HepG2 (cell line): ENCODE measurements around the gene KIF17. TPM values are rescaled to one million over a fixed set of nuclear protein-coding genes. Genes with fewer than 3 reads are reported as not detected.

Source experiments
- ATAC-seq: fragments of 200-7000 bp; cut with Tn5 transposase; 3 replicates; pipeline ENCODE4 v1.9.1; 2020; ENCODE audit warnings: mild to moderate bottlenecking, moderate library complexity
- BruUV-seq: library from RNA; stranded (reverse); fragments of 400-500 nt; replicated peaks from 2 replicates; lab custom pipeline; 2021; lab: Mats Ljungman, UMichigan
- CTCF ChIA-PET: fragments of 300-600 bp; formaldehyde crosslinking; extraction: SDS; loops from one replicate; lab custom pipeline; 2021; ENCODE audit warnings: low total read pairs, inconsistent platforms, low intra/inter-chr PET ratio; lab: Yijun Ruan, JAX
- POLR2A ChIA-PET: fragments of 350-600 bp; sonication (Branson Sonifier 250); formaldehyde crosslinking; loops from one replicate; lab custom pipeline; 2020; ENCODE audit warnings: antibody characterized with exemption, inconsistent platforms; lab: Yijun Ruan, JAX
- DNase-seq: peaks from one replicate; pipeline ENCODE4 v3.0.0-alpha.2; 2015; ENCODE audit warnings: low spot score
- FAIRE-seq: peaks from 3 replicates; lab custom pipeline; 2011; peaks lifted over from hg19 to GRCh38; lab: Jason Lieb, UNC
- H2AFZ ChIP-seq: one replicate; pipeline ENCODE4 v1.6.1; 2011; ENCODE audit warnings: low read length, inconsistent platforms
- H3K27ac ChIP-seq: fragments of 300-600 bp; 3 replicates; pipeline ENCODE4 v1.8.0; 2011; ENCODE audit warnings: mixed run types, mild to moderate bottlenecking, mixed read lengths, low read length, inconsistent platforms; ENCODE audit not compliant: insufficient read depth; ENCODE audit errors: extremely low read length
- H3K27me3 ChIP-seq, 2 experiments: fragments of 200-600 bp in 1 of 2; 2 replicates in 1 of 2; 3 replicates in 1 of 2; pipeline versions ENCODE4 v1.6.0 to v1.8.0; 2011; ENCODE audit warnings: low read length in 2 of 2, mild to moderate bottlenecking in 2 of 2, moderate library complexity in 2 of 2, inconsistent platforms in 1 of 2; ENCODE audit not compliant: insufficient read depth in 2 of 2, control insufficient read depth in 1 of 2
- H3K36me3 ChIP-seq, 2 experiments: fragments of 200-600 bp in 1 of 2; replicated peaks in 1 of 2; 2 replicates in 1 of 2; 3 replicates in 1 of 2; pipeline versions ENCODE4 v1.5.1 to v1.8.0; 2011; ENCODE audit warnings: low read length in 2 of 2, inconsistent platforms in 1 of 2; ENCODE audit not compliant: insufficient read depth in 2 of 2, control insufficient read depth in 1 of 2
- H3K4me1 ChIP-seq: 2 replicates; pipeline ENCODE4 v1.5.1; 2012; ENCODE audit warnings: low read length, inconsistent platforms; ENCODE audit not compliant: insufficient read depth
- H3K4me2 ChIP-seq: 2 replicates; pipeline ENCODE4 v1.6.0; 2011; ENCODE audit warnings: low read depth, low read length, inconsistent platforms
- H3K4me3 ChIP-seq, 3 experiments: fragments of 200-600 bp in 1 of 3; sonication (generic), shearing (Covaris generic) in 1 of 3; replicated peaks in 1 of 3; 2 replicates each; pipeline ENCODE4 v1.5.1; 2011 to 2016; ENCODE audit warnings: low read length in 3 of 3, inconsistent platforms in 2 of 3, low read depth in 2 of 3, mild to moderate bottlenecking in 2 of 3, control low read depth in 1 of 3, mixed read lengths in 1 of 3; ENCODE audit not compliant: insufficient read depth in 1 of 3
- H3K79me2 ChIP-seq: one replicate; pipeline ENCODE4 v1.6.1; 2011; ENCODE audit warnings: low read length, inconsistent platforms; ENCODE audit not compliant: insufficient read depth
- H3K9ac ChIP-seq: 2 replicates; pipeline ENCODE4 v1.6.0; 2011; ENCODE audit warnings: mild to moderate bottlenecking, low read depth, low read length, inconsistent platforms; ENCODE audit not compliant: insufficient read depth
- H3K9me3 ChIP-seq: 2 replicates; pipeline ENCODE4 v1.5.1; 2012; ENCODE audit warnings: mild to moderate bottlenecking, low read length
- H4K20me1 ChIP-seq: 2 replicates; pipeline ENCODE4 v1.6.0; 2011; ENCODE audit warnings: inconsistent platforms, mild to moderate bottlenecking, low read length, moderate library complexity; ENCODE audit not compliant: insufficient read depth
- CEBPG ChIP-seq: IDR thresholded peaks from 2 replicates; pipeline ENCODE4 v1.6.1; 2016
- FOXP1 ChIP-seq, 2 experiments: fragments of 450-650 bp in 1 of 2; IDR thresholded peaks; 2 replicates each; pipeline ENCODE4 v1.6.1; 2017 to 2018; ENCODE audit warnings: antibody characterized with exemption in 1 of 2
- HNF4A ChIP-seq: sonication (generic); formaldehyde crosslinking; IDR thresholded peaks from 2 replicates; pipeline ENCODE4 v1.4.0; 2020; ENCODE audit warnings: missing genetic modification reagents
- MAFK ChIP-seq, 2 experiments: IDR thresholded peaks in 1 of 2; conservative IDR thresholded peaks in 1 of 2; 2 replicates each; pipeline ENCODE4 v1.6.1; 2011; ENCODE audit warnings: improper control_type of control experiment in 2 of 2, low read length in 2 of 2
- MEF2D ChIP-seq: sonication (generic); formaldehyde crosslinking; IDR thresholded peaks from 2 replicates; pipeline ENCODE4 v1.5.1; 2020; ENCODE audit warnings: mild to moderate bottlenecking, missing genetic modification reagents
- POGZ ChIP-seq: sonication (generic); formaldehyde crosslinking; IDR thresholded peaks from 2 replicates; pipeline ENCODE4 v1.4.0; 2020; ENCODE audit warnings: mild to moderate bottlenecking, missing genetic modification reagents
- SALL1 ChIP-seq: sonication (generic); formaldehyde crosslinking; IDR thresholded peaks from 2 replicates; pipeline ENCODE4 v1.8.0; 2022; ENCODE audit warnings: mild to moderate bottlenecking, missing genetic modification reagents
- SALL2 ChIP-seq: sonication (generic); formaldehyde crosslinking; IDR thresholded peaks from 2 replicates; pipeline ENCODE4 v1.8.1; 2023; ENCODE audit warnings: mild to moderate bottlenecking, missing genetic modification reagents, inconsistent platforms
- SMAD1 ChIP-seq: sonication (generic); formaldehyde crosslinking; IDR thresholded peaks from 2 replicates; pipeline ENCODE4 v1.4.0; 2020; ENCODE audit warnings: missing genetic modification reagents, low read depth, mild to moderate bottlenecking, borderline replicate concordance
- ZNF616 ChIP-seq: sonication (generic); formaldehyde crosslinking; IDR thresholded peaks from 2 replicates; pipeline ENCODE4 v1.5.0; 2020; ENCODE audit warnings: low read depth, mild to moderate bottlenecking, missing genetic modification reagents
- WGBS: methylation state at CpG from one replicate; pipeline ENCODE4 v1.1.6; 2017; ENCODE audit warnings: low lambda C conversion rate; 5-methylcytosine and 5-hydroxymethylcytosine counted together
- in situ Hi-C: cut with HindIII; loops from 2 replicates; pipeline ENCODE4 v1.10.0; 2017; ENCODE audit warnings: low pct_unique_long_range_greater_than_20kb; ENCODE audit not compliant: extremely low pct_ligation_motif_present
- intact Hi-C: fragments of 100-400 bp; cut with micrococcal nuclease; formaldehyde crosslinking; loops from one replicate; pipeline ENCODE4 v1.10.0; 2022; ENCODE audit not compliant: unreplicated experiment
- polyA plus RNA-seq, 8 experiments: library from polyadenylated mRNA; depleted of rRNA in 3 of 8; stranded (reverse) in 7 of 8; unstranded in 1 of 8; fragments of >200 nt; fragmentation: Illumina TruSeq in 4 of 8; extraction: Trizol in 4 of 8; gene quantifications; 2 replicates each; pipeline versions ENCODE4 v1.2.1 to v1.2.3, GENCODE V29; 2011 to 2016; ENCODE audit warnings: low read depth in 4 of 8, missing spikeins in 1 of 8, mixed read lengths in 1 of 8; ENCODE audit not compliant: insufficient read depth in 1 of 8
- total RNA-seq, 5 experiments: library from RNA; depleted of rRNA; stranded (reverse); fragments of >200 nt; fragmentation: Illumina TruSeq; extraction: Trizol; gene quantifications; 2 replicates each; pipeline ENCODE4 v1.2.3, GENCODE V29; 2016; ENCODE audit warnings: low read depth in 1 of 5
- TF ChIP-seq, protein P1 (sequence below): sonication (generic); formaldehyde crosslinking; IDR thresholded peaks from 2 replicates; pipeline ENCODE4 v1.4.0; 2020; ENCODE audit warnings: missing genetic modification reagents
- TF ChIP-seq, protein P2 (sequence below): sonication (generic); formaldehyde crosslinking; IDR thresholded peaks from 2 replicates; pipeline ENCODE4 v1.5.0; 2020; ENCODE audit warnings: mild to moderate bottlenecking, missing genetic modification reagents
- TF ChIP-seq, protein P3 (sequence below): IDR thresholded peaks from 2 replicates; pipeline ENCODE4 v1.4.0; 2020; ENCODE audit warnings: mild to moderate bottlenecking, missing genetic modification reagents
- TF ChIP-seq, protein P4 (sequence below): sonication (generic); formaldehyde crosslinking; IDR thresholded peaks from 2 replicates; pipeline ENCODE4 v1.5.0; 2020; ENCODE audit warnings: missing genetic modification reagents

KIF17 gene
- total and polyA plus RNA-seq, 2 of the 13 experiments (the other 11 are each of a cell fraction or from before 2014, with no cell fraction given), result 0.24 to 0.44 TPM

DNA sequence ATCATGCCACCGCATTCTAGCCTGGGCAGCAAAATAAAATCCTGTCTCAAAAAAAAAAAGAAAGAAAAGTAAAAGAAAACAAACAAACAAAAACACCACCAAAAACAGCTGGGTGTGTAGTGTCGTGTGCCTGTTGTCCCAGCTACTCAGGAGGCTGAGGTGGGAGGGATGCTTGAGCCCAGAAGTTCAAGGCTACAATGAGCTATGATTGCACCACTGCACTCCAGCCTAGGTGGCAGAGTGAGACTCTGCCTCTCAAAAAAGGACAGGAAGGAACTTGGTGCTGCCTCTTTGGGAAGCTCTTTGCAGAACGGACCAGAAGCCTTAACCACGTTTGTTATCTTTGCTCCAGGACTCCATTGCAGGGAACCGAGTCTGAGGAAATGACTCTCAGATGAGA lies 11.0 kb downstream of the KIF17 start:
- in situ Hi-C loops, result no loop called here
- Histone ChIP-seq H3K36me3 (no peaks in the 10 kb centered on the region), H3K9ac (no peak overlapping the region), H3K79me2 (no peaks in the 10 kb centered on the region), H2AFZ (no peak overlapping the region), H3K27me3 (0 out of 5 replicates have a peak, but pooled peaks cover 0 to 3% of the 10 kb centered on the region in 2 experiments), H3K4me1 (peaks cover 24% of the 10 kb centered on the region), H3K9me3 (no peaks in the 10 kb centered on the region), H3K4me2 (no peak overlapping the region), H3K4me3 (no peak overlapping the region), H3K27ac (no peak overlapping the region), H4K20me1 (no peaks in the 10 kb centered on the region)
- ChIA-PET CTCF (no interaction called here), POLR2A (interaction anchor here (0.7 to 1.8 kb wide), 5 partner anchors 10 to 408 kb away, joined by 3 to 7 read pairs (median 3); partner anchors contain the start of genes DDOST and SH2D5)
- intact Hi-C loops, result no loop called here
- DNase-seq (no peak), FAIRE-seq (peak; percentile 36), ATAC-seq (peak; percentile 24; the same call in 2 of the 3 replicates)
- WGBS, result 10% methylated on average over 5 of the region's 5 CpGs
- BruUV-seq, result no TSS peak
- TF ChIP-seq, protein P1, sequence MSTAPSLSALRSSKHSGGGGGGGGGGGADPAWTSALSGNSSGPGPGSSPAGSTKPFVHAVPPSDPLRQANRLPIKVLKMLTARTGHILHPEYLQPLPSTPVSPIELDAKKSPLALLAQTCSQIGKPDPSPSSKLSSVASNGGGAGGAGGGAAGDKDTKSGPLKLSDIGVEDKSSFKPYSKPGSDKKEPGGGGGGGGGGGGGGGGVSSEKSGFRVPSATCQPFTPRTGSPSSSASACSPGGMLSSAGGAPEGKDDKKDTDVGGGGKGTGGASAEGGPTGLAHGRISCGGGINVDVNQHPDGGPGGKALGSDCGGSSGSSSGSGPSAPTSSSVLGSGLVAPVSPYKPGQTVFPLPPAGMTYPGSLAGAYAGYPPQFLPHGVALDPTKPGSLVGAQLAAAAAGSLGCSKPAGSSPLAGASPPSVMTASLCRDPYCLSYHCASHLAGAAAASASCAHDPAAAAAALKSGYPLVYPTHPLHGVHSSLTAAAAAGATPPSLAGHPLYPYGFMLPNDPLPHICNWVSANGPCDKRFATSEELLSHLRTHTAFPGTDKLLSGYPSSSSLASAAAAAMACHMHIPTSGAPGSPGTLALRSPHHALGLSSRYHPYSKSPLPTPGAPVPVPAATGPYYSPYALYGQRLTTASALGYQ (CRISPR knock-in tag), result no peak
- TF ChIP-seq CEBPG (peak; percentile 75), SALL2 (CRISPR knock-in tag) (no peak), MEF2D (CRISPR knock-in tag) (no peak), MAFK (conservative IDR thresholded peaks at IDR 0.05 in 1 of 2, IDR thresholded peaks at IDR 0.05 in 1 of 2; ENCODE audit: low read length in 2 of 2) (no peak), FOXP1 (IDR thresholded peaks at IDR 0.05) (no peak), FOXP1 (CRISPR knock-in tag; IDR thresholded peaks at IDR 0.05) (peak; percentile 19; the same call in 1 of the 2 replicates), ZNF616 (no peak), HNF4A (CRISPR knock-in tag) (peak; percentile 52), SMAD1 (CRISPR knock-in tag) (no peak), POGZ (CRISPR knock-in tag) (no peak), SALL1 (CRISPR knock-in tag) (0 out of 2 replicates have a peak, but pooled peaks have one; percentile 15)
- TF ChIP-seq, protein P2, sequence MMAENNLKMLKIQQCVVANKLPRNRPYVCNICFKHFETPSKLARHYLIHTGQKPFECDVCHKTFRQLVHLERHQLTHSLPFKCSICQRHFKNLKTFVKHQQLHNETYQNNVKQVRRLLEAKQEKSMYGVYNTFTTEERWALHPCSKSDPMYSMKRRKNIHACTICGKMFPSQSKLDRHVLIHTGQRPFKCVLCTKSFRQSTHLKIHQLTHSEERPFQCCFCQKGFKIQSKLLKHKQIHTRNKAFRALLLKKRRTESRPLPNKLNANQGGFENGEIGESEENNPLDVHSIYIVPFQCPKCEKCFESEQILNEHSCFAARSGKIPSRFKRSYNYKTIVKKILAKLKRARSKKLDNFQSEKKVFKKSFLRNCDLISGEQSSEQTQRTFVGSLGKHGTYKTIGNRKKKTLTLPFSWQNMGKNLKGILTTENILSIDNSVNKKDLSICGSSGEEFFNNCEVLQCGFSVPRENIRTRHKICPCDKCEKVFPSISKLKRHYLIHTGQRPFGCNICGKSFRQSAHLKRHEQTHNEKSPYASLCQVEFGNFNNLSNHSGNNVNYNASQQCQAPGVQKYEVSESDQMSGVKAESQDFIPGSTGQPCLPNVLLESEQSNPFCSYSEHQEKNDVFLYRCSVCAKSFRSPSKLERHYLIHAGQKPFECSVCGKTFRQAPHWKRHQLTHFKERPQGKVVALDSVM (CRISPR knock-in tag), result no peak
- TF ChIP-seq, protein P3, sequence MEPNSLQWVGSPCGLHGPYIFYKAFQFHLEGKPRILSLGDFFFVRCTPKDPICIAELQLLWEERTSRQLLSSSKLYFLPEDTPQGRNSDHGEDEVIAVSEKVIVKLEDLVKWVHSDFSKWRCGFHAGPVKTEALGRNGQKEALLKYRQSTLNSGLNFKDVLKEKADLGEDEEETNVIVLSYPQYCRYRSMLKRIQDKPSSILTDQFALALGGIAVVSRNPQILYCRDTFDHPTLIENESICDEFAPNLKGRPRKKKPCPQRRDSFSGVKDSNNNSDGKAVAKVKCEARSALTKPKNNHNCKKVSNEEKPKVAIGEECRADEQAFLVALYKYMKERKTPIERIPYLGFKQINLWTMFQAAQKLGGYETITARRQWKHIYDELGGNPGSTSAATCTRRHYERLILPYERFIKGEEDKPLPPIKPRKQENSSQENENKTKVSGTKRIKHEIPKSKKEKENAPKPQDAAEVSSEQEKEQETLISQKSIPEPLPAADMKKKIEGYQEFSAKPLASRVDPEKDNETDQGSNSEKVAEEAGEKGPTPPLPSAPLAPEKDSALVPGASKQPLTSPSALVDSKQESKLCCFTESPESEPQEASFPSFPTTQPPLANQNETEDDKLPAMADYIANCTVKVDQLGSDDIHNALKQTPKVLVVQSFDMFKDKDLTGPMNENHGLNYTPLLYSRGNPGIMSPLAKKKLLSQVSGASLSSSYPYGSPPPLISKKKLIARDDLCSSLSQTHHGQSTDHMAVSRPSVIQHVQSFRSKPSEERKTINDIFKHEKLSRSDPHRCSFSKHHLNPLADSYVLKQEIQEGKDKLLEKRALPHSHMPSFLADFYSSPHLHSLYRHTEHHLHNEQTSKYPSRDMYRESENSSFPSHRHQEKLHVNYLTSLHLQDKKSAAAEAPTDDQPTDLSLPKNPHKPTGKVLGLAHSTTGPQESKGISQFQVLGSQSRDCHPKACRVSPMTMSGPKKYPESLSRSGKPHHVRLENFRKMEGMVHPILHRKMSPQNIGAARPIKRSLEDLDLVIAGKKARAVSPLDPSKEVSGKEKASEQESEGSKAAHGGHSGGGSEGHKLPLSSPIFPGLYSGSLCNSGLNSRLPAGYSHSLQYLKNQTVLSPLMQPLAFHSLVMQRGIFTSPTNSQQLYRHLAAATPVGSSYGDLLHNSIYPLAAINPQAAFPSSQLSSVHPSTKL (CRISPR knock-in tag), result 0 out of 2 replicates have a peak, but pooled peaks have one; percentile 12
- TF ChIP-seq, protein P4, sequence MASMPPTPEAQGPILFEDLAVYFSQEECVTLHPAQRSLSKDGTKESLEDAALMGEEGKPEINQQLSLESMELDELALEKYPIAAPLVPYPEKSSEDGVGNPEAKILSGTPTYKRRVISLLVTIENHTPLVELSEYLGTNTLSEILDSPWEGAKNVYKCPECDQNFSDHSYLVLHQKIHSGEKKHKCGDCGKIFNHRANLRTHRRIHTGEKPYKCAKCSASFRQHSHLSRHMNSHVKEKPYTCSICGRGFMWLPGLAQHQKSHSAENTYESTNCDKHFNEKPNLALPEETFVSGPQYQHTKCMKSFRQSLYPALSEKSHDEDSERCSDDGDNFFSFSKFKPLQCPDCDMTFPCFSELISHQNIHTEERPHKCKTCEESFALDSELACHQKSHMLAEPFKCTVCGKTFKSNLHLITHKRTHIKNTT (CRISPR knock-in tag), result no peak
